Measurements from ENCODE around the gene PDIA2.
"Not testable (repeated sequence)": the region's sequence is repeated elsewhere in the genome, so short reads cannot be mapped to it uniquely, and the experiment has no call there.

Gene PDIA2

GRCh38 chr16:331181-331814, 48.3 kb downstream of the PDIA2 start:
- not testable (repeated sequence) for DNase-seq (ENCODE audit: low spot score)

GRCh38 chr16:333406-334094, 50.6 kb downstream of the PDIA2 start:
- no peak for DNase-seq (ENCODE audit: low spot score)

- DNase-seq (ENCODE audit: low spot score) = not testable (repeated sequence)
These were observed 51.3 kb downstream of the PDIA2 start for GRCh38 chr16:334164-334832.

GRCh38 chr16:334861-335632, 52.1 kb downstream of the PDIA2 start:
- DNase-seq (ENCODE audit: low spot score) = not testable (repeated sequence)

GRCh38 chr16:336269-336668, 53.3 kb downstream of the PDIA2 start:
- no peak for DNase-seq (ENCODE audit: low spot score)

All from LoVo (cell line).